Uterus (tissue), 4 donors: ENCODE results near the gene NRF1. TPM values are rescaled to one million over a fixed set of nuclear protein-coding genes. Genes with fewer than 3 reads are reported as not detected.

ENCODE experiments used
- DNase-seq, 2 donors: peaks; one replicate each; pipeline ENCODE4 v3.0.0-alpha.2; 2019 to 2020
- H3K27ac ChIP-seq, 2 donors: fragments of 200-600 bp; sonication (generic); 1 replicate in 1 of 2; 2 replicates in 1 of 2; pipeline ENCODE4 v1.5.1; 2016 to 2018
- H3K27me3 ChIP-seq, 2 donors: fragments of 200-600 bp; sonication (generic); one replicate each; pipeline ENCODE4 v1.5.1; 2018 to 2019; ENCODE audit warnings: control low read depth in 1 of 2
- H3K36me3 ChIP-seq, 2 donors: fragments of 200-600 bp; sonication (generic); one replicate each; pipeline ENCODE4 v1.5.1; 2019; ENCODE audit warnings: control low read depth in 1 of 2
- H3K4me1 ChIP-seq, 2 donors: fragments of 200-600 bp; sonication (generic); one replicate each; pipeline ENCODE4 v1.5.1; 2018 to 2019; ENCODE audit warnings: control low read depth in 1 of 2
- H3K4me3 ChIP-seq, 2 donors: fragments of 200-600 bp; sonication (generic); 1 replicate in 1 of 2; 2 replicates in 1 of 2; pipeline ENCODE4 v1.5.1; 2018 to 2019; ENCODE audit warnings: mild to moderate bottlenecking in 1 of 2
- H3K9me3 ChIP-seq, 2 donors: fragments of 200-600 bp; sonication (generic); one replicate each; pipeline ENCODE4 v1.5.1; 2019; ENCODE audit warnings: control low read depth in 1 of 2
- CTCF ChIP-seq, 4 experiments: fragments of 200-600 bp in 2 of 4; fragments of 450-650 bp in 2 of 4; sonication (generic) in 2 of 4; IDR thresholded peaks; one replicate each; pipeline ENCODE4 v1.5.1; 2016 to 2019; ENCODE audit warnings: antibody characterized with exemption in 4 of 4, mild to moderate bottlenecking in 2 of 4, moderate library complexity in 1 of 4
- POLR2A ChIP-seq, 2 donors: fragments of 450-650 bp; IDR thresholded peaks; one replicate each; pipeline ENCODE4 v1.6.1; 2016; ENCODE audit warnings: antibody characterized with exemption in 2 of 2, mild to moderate bottlenecking in 1 of 2, moderate library complexity in 1 of 2
- intact Hi-C: fragments of 100-400 bp; cut with DNase I; formaldehyde crosslinking; loops from one replicate; pipeline ENCODE4 v1.15.1; 2023; ENCODE audit warnings: low total_unique reads
- total RNA-seq, 4 donors: library from RNA; depleted of rRNA in 3 of 4; stranded (reverse); fragments of >200 nt in 3 of 4; gene quantifications; one replicate each; pipeline versions ENCODE4 v1.1.0 to v1.2.4, GENCODE V29; 2014 to 2023
- donor health status: DM: yes; HTN: yes; CAD: no.

NRF1 gene
- total RNA-seq, 4 donors from 2014 or later, result 18.2 to 56.5 (median 40.4) TPM

GRCh38 chr7:129740574-129741410 is 129.3 kb downstream of the NRF1 start:
- no peaks in the 10 kb centered on the region for H3K36me3 ChIP-seq
- no peaks in the 10 kb centered on the region for H3K4me1 ChIP-seq
- H3K9me3 ChIP-seq, result no peaks in the 10 kb centered on the region
- no peak for DNase-seq
- TF ChIP-seq POLR2A (IDR thresholded peaks at IDR 0.05), result no peak
- no peak for TF ChIP-seq CTCF (IDR thresholded peaks at IDR 0.05)
- H3K27ac ChIP-seq, result no peak overlapping the region
- no peak overlapping the region for H3K4me3 ChIP-seq
- intact Hi-C loops, result no loop called here
- H3K27me3 ChIP-seq, result no peaks in the 10 kb centered on the region

- intact Hi-C loops, result no loop called here
- DNase-seq, result no peak
- H3K27me3 ChIP-seq, result no peaks in the 10 kb centered on the region
- no peaks in the 10 kb centered on the region for H3K9me3 ChIP-seq
- H3K4me3 ChIP-seq, result no peak overlapping the region
- TF ChIP-seq CTCF (IDR thresholded peaks at IDR 0.05), result no peak
- no peak for TF ChIP-seq POLR2A (IDR thresholded peaks at IDR 0.05)
- H3K27ac ChIP-seq, result no peak overlapping the region
- no peaks in the 10 kb centered on the region for H3K4me1 ChIP-seq
- H3K36me3 ChIP-seq, result no peaks in the 10 kb centered on the region
Measured at GRCh38 chr7:129741743-129742213, 130.3 kb downstream of the NRF1 start.

- Histone ChIP-seq H3K9me3 (no peaks in the 10 kb centered on the region), H3K27me3 (no peaks in the 10 kb centered on the region), H3K36me3 (no peaks in the 10 kb centered on the region), H3K4me3 (no peak overlapping the region), H3K27ac (no peak overlapping the region), H3K4me1 (no peaks in the 10 kb centered on the region)
- TF ChIP-seq CTCF (IDR thresholded peaks at IDR 0.05), result no peak
- intact Hi-C loops, result no loop called here
- no peak for DNase-seq
Measured at GRCh38 chr7:129742256-129742655, 130.7 kb downstream of the NRF1 start.

- H3K27ac ChIP-seq, result no peak overlapping the region
- no peak overlapping the region for H3K4me3 ChIP-seq
- DNase-seq, result no peak
- H3K4me1 ChIP-seq, result no peaks in the 10 kb centered on the region
- TF ChIP-seq CTCF (IDR thresholded peaks at IDR 0.05) (no peak), POLR2A (IDR thresholded peaks at IDR 0.05) (no peak)
- no peaks in the 10 kb centered on the region for H3K36me3 ChIP-seq
- no peaks in the 10 kb centered on the region for H3K9me3 ChIP-seq
- intact Hi-C loops, result no loop called here
- H3K27me3 ChIP-seq, result no peaks in the 10 kb centered on the region
Measured at GRCh38 chr7:129746857-129747529, 135.5 kb downstream of the NRF1 start.
